ENCODE measurements around the gene MTARC1.
A peak's percentile ranks its signal among the peaks of the same experiment; 100 is the strongest.

Gene MTARC1

DNA sequence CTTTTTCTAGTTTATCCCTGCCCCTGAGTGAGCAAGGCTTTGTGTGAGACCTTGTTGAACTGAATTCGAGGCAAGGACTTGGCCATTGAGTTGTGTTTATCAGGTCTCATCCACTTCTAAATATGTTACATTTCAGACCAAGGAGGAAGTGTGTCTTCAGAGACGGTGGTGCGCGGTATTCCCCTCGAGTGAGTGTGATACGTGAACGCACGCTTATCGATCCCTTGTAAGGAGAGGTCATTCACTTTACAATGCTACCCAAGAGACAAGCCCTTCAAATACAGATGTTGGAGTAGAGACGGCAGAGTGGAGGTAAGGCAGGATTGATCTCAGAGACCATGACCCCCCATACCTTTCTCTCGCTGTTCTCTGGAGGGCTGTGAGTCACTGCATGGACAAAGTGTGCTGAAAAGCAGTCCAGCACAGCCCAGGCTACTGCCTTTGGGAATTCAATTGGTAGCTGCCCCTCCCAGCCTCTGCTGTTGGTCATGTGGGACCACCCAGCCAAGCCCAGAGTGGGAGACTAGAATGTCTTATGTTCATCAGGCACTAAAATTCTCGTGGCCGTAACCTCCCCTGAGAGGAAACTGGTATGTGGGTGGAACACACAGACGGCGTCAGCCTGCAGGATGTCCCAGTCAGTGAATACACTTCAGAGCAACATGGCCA is 16.3 kb upstream of the MTARC1 start:
- no peak for DNase-seq (ENCODE audit: low read depth, low spot score)

DNA sequence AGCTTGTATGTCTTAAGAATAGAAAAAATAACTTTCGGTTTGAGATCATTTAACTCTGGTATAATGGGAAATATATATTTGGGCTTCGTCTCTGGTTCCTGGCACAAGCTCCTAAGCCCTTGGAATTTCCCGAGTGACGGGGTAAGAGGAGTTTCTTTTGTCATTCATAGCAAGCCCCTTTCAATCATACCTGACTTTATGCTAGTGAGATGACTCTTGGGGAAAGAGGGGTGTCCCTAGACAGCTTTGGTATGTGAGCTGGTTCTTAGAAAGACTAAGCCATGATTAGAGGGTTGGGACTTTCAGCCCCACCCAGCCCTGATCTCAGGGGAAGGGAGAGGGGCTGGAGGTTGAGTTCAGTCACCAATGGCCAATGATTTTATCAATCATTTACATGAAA is 13.9 kb upstream of the MTARC1 start:
- no peak for DNase-seq (ENCODE audit: low read depth, low spot score)

DNA sequence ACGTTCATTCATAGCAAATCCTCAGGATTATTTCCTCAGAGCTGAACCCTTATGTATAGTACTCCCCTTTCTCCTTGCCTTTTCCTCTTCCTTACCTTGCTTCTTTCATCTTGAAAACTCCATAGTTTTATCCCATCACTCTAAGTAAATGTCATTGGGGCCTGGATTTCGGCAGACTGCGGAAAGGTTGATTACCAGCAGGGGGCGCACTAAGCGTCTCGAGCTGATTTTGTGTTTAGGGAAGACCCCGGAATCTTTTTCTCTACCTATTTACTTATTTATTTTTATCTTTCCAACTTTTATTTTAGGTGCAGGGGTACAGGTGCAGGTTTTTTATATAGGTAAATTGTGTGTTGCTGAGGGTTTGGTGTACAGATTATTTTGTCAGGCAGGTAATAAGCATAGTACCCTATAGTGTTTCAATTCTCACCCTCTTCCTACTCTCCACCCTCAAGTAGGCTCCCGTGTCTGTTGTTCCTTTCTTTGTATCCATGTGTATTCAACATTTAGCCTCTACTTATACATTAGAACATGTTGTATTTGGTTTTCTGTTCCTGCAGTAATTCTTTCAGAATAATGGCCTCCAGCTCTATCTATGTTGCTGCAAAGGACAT is 11.4 kb upstream of the MTARC1 start:
- DNase-seq (ENCODE audit: low read depth, low spot score): peak; percentile 52

DNA sequence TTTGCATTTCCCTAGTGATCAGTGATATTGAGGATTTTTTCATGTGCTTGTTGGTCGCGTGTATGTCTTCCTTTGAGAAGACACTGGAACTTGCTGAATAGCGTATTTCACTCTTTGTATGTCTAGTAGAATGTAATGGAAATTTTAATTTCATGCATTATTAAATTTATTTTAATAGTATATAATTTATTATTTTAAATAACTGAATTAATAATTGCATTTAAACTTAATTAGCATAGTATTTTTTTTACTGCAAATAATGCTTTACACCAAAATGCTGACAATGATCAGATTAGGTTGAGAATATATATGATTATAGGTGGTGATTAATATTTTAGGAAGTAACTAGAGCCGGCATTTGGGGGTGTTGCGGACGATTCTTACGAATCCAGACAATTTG is 10.5 kb upstream of the MTARC1 start:
- no peak for DNase-seq (ENCODE audit: low read depth, low spot score)

DNA sequence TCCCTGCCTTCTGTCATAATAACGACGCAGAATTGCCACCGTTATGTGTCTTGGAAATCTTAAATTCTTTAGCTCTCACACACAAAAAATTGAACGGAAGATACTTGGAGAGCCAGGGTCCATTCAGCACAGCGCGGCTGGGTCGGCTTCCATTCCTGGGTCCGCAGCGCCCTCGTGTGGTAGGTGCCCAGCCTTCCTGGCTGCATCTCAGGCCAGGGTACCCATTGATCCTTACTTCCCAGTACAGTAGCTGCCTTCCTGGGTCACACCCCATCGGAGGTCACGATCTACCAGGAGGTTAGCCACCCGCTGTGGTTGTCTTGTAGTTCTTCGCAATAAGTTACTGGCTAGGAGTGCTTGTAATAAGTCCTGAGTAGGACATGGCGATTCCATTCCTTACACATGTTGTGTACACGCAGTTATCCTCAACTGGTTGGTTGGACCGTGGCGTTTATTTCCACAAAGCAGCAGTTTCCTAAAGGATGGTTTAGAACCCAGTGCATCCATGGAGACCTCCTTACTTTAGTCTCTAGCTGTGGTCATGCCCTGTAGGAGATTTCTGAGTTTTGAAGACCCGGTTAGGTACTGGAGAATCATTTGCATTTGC is 9.9 kb upstream of the MTARC1 start:
- peak; percentile 91 for DNase-seq (ENCODE audit: low read depth, low spot score)

DNA sequence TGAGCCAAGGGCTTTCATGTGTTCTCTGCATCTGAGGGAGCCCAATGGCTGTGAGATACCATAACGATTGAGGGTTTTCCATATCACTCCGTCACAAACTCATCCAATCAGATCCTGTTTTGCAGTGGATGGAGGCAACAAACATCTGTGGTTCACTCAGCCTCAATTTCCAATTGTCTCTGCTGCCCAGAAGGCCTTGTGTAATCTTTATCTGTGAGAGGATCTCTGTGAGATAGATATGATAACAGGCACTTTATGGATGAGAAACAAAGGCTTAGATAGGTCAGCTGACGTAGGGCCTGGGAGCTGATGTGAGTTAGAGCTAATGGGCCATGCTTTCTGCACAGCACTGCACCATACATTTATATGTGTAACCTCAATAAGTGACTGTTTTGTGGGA is 3.3 kb upstream of the MTARC1 start:
- no peak for DNase-seq (ENCODE audit: low read depth, low spot score)

DNA sequence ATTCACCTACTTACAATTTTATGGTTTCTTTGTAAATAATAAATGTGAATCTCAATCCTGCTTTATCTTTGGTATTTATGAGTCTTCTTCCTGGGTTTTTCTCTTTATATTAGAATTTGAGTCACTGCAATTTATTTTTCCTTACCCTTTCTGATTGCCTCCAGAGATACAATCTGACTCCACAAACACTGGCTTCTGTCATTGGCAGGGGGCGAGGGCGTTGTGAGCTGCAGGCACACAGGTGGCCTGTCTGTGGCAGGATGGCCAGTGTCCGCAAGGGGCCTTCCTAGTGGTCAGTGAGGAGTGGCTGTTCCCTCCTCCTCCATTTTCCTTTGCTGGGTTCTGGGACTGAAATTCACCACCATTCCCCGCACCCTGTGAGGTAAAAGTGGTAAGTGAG is 2.0 kb upstream of the MTARC1 start:
- peak; percentile 16 for DNase-seq (ENCODE audit: low read depth, low spot score)

DNA sequence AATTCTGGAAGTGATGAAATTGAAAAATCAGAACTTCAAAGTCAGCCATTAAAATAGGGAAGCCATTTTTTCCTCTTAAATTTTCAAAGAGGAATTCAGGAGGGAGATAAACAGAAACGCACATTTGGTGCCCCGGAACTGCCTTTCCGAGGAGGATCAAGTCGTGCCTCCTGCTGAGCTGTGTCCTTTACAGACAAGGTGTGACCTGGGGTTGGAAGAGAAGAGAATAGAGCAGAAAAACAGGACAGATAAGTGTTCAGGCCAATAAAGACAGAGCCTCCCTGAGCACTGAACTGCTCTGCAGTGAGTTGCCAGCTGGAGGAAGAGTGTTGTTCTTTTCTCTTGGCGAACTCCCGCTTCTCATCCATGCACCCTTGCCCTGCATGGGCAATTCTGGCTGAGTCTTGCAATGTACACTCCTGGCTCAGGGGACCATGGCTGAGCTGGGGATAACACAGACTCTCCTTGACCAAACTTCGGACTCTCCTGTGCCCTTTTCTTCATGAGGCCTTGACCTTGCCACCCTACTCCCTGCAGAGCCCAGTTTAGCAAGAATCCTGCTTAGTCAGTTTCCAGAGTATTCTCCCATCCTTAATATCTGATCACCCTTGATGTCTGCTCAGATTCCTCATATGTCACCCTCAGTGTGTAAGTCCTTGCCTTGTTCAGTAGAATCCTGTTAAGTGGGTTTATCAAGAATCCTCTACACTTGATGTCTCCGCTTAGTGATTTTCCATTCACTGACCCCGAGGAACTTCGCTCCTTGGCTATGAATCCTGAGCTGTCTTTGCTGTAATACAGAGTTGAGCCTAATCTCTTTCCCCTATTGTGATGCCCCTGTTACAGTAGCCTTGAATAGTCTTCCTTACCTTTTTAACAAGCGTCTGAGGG is 1.3 kb upstream of the MTARC1 start:
- DNase-seq (ENCODE audit: low read depth, low spot score): peak; percentile 17

DNA sequence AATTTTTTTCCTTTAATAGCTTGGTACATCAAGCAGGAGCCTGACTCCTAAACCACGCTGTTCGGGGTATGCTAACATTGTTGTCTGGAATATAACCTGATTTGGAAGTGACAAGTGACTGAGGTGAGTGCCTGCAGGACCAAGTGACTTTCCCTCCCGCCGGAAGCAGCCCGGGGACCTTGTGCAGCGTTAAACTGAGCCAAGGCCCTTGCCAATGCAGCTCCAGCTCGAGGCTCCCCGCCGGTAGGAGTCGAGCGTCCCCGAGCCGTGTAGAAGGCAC is 716 bp upstream of the MTARC1 start:
- DNase-seq (ENCODE audit: low read depth, low spot score): no peak

DNA sequence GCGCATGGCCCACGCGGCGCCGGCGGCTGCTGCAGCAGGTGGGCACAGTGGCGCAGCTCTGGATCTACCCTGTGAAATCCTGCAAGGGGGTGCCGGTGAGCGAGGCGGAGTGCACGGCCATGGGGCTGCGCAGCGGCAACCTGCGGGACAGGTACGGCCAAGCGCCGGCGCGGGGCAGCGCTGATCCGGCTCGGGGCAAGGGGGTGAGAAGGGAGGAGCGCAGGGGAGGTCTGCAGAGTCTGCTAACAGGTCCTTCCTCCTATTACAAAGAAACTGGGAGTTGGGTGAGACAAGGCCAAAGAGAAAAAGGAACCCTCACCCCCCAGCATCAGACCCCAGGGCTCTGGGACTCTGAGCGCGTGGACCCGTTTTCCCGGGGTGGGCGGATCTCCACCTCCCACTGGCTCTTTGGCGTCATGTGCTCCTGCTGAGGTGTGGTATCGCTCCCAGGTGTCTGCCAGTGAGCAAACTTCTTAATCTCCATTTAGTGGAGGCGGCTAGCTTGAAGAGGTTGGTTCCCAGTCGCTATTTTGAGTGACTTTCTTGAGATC is 431 bp downstream of the MTARC1 start:
- peak; percentile 79 for DNase-seq (ENCODE audit: low read depth, low spot score)

DNA sequence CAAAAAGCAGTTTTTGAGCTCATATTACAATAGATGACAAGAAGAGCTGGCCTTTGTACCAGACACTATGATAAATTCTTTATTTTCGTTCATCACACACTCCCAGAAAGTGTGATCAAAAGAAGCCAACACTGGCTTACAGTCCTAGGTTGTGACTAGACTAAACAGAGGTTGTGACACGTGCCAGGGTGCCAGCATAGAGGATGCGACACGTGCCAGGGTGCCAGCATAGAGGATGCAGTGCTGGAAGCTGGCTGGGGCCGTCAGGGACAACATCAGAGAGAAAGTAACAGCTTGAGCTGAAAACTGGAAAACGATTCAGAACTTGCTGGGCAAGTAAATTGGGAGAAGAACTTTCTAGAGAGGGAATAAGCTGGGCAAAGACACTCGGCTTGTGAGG is 2.2 kb downstream of the MTARC1 start:
- DNase-seq (ENCODE audit: low read depth, low spot score): no peak

DNA sequence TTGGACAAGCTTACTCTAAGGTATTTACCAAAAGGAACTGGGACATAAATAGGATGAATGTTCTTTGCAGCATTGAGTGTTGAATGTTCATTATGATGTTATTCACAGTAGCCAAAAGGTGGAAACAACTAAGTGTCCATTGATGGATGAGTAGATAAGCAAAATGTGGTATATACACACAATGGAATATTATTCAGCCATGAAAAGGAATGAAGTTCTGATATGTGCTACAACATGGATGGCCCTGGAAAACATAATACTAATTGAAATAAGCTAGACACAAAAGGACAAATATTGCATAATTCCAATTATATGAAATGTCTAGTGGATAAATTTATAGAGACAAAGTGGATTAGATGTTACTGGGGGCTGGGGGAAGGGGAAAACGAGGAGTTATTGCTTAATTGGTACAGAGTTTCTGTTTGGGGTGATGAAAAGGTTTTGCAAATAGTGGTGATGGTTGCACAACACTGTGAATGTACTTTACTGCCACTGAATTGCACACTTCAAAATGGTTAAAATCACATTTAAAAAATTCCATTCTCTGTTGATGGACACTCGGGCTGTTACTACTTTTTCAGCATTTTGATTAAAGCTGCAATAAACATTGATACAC is 2.9 kb downstream of the MTARC1 start:
- DNase-seq (ENCODE audit: low read depth, low spot score): no peak

DNA sequence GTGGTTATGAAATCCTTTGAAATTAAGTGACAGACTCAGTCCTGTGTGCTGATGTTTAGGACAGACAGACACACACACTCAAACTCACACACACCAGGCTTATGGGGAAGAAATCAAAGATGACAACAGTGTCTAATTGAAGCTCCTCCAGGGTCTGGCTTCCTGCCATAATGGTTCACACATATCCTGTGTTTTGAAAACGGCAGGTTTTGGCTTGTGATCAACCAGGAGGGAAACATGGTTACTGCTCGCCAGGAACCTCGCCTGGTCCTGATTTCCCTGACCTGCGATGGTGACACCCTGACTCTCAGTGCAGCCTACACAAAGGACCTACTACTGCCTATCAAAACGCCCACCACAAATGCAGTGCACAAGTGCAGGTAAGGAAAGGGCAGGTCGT is 4.6 kb downstream of the MTARC1 start:
- no peak for DNase-seq (ENCODE audit: low read depth, low spot score)

DNA sequence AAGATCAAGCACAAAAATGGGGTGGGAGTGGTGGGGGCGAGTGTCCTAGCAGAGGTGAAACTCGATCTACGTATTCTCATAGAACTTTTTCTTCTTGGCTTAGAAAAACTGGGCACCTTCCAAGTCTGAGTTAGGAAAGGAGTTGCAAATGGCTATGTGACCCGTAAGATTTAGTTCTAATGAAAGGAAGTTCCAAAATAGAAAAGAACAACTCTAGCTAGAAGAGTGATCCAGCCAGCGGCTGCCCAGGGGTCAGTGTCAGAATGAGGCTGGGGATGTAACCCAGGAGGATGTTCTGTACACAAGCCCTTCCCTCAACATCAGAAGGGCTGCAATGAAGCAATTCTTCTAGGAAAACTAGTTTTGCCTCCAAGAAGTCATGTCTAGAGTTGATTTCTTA is 5.2 kb downstream of the MTARC1 start:
- no peak for DNase-seq (ENCODE audit: low read depth, low spot score)

DNA sequence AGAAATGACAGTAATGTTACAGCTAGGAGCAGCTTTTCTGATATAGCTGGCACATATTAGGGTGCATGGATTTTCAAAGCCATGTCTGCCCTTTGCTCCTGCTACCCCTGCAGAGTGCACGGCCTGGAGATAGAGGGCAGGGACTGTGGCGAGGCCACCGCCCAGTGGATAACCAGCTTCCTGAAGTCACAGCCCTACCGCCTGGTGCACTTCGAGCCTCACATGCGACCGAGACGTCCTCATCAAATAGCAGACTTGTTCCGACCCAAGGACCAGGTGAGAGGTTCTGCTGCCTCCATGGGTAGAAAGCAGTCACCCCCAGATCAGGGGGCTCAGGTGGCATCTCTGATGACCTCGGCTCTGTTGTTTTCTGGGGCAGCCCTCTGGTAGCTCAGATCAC is 9.8 kb downstream of the MTARC1 start:
- no peak for DNase-seq (ENCODE audit: low read depth, low spot score)

DNA sequence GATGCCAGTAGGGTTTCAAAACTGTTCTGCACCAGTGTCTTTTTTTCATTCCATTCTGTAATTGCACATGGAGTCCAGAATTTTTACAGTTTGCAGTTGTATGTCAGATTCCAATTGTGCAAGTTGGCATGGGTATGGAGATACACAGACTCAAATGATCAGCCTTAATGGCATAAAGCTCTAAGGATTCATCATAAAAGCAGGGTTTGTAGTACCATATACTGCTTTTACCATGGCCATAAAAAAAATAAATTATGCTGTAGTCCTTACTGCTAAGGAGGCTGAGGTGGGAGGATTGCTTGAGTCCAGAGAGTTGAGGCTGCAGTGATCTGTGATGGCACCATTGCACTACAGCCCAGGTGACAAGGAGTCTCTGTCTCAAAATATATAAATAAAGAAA is 10.3 kb downstream of the MTARC1 start:
- no peak for DNase-seq (ENCODE audit: low read depth, low spot score)

DNA sequence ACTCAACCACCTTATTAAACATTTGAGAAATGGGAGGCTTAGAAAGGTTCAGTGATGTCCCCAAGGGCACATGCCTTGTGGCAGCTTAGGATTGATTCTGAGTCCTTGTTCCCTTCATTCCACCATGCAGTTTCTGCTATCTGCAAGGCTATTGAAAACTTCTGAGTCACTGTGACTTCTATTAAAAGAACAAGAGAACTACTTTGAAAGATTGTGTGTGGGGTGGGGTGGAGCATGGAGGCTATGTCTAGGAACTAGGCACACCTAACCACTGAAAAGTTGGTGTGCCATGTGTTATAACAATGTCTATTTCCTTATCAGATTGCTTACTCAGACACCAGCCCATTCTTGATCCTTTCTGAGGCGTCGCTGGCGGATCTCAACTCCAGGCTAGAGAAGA is 10.8 kb downstream of the MTARC1 start:
- DNase-seq (ENCODE audit: low read depth, low spot score): no peak

DNA sequence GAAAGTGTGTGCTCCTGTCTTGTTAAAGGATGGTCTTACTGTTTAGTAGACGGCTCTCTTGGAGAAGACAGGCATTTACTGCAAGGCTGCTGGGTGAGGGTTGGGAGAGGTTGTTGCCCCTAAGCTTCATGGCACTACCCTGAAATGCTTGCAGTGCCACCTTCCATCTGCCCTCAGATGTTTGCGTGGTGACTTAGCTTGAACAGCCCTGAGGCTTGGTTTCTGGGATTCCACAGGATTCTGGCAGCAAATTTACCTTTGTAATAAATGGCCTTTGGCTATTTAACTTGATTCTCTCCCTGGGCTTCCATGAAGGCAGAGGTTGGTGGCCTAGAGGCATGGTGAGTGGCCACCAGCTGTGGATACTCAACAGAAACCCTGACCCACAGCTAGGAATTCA is 11.6 kb downstream of the MTARC1 start:
- DNase-seq (ENCODE audit: low read depth, low spot score): no peak

DNA sequence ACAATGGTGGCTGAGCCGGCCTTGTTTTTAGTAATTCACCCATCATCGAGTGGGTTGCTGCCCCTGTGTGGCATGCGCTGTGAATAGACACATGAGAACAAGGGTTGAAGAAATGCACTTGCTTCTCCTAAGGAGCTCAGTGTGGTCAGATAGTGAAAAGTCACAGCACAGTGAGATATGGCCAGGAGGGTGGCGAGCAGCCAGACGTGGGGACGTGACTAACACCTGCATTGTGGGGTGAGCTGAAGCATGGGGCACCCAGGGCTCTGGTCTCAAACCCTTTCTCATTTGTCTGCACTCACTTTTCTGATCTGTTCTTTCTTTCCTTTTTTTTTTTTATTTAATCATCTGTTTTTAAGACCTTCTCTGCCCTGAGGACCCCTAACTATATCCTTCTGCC is 13.5 kb downstream of the MTARC1 start:
- DNase-seq (ENCODE audit: low read depth, low spot score): no peak

DNA sequence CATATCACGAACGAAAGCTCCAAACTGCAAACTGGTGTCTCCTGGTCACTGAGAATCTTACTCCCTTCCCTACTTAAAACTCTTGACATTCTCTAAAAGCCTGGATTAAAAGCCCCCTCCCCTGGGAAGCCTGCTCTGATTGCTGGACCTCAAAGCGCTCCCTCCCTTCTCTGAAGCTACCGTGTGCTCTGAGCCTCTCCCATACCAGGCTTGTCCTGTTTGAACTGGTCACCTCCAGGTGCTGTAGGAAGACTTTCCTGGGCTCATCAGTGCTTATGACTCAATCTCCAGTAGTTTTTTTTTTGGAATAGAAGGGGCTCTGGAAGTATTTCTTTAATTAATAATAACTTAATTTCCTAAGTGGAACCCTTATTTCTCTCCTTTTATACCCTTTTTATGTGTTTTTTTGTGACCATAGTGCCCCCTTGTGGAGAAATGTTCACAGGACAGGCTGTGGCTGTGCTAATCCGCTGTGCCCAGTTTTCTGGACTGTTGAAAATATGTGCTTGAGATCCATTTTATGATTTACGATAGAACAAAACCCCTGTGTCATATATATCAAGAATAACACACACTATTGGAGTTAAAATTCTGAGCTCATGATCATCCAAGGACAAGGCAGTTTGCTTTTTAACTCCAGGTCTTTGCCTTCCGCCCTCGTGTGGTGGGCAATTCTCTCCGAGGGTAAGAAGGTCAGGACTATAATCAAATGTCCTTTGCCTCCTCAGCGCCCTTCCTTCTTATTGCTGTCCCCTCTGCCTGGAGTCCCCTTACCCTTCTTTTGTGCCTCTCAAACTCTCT is 16.9 kb downstream of the MTARC1 start:
- DNase-seq (ENCODE audit: low read depth, low spot score): peak; percentile 51

DNA sequence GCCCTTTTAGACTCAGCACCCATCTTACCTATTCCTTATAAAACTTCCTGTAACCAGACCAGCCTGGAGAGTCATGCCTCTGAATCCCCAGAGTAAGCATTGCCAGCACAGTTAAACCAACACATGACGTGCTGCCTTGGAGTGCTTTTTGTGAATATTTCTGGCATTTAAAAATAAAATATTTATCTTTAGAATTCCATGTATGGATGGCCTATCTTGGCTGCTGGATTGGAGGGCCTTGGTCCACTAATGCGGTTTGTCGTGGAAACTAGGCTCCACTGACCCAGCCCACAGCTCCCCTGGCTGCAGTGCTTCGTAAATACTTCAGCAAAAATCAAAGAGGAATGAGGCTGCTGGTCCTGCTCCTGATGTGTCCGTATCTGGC is 17.5 kb downstream of the MTARC1 start:
- no peak for DNase-seq (ENCODE audit: low read depth, low spot score)

Data from ELF-1 (cell line).